Lower leg skin (tissue), 3 donors: ENCODE data around the gene NEURL1.

ENCODE experiments used
- CTCF ChIP-seq, 3 donors: fragments of 450-650 bp; IDR thresholded peaks; one replicate each; pipeline ENCODE4 v1.5.1; 2016; ENCODE audit warnings: antibody characterized with exemption in 3 of 3, mild to moderate bottlenecking in 3 of 3, moderate library complexity in 2 of 3
- POLR2A ChIP-seq, 2 donors: fragments of 450-650 bp; IDR thresholded peaks; one replicate each; pipeline ENCODE4 v1.6.1; 2016 to 2017; ENCODE audit warnings: antibody characterized with exemption in 2 of 2, mild to moderate bottlenecking in 1 of 2, moderate library complexity in 1 of 2

GRCh38 chr10:103633846-103634245 lies 140.3 kb downstream of the NEURL1 start:
- TF ChIP-seq CTCF (IDR thresholded peaks at IDR 0.05) (no peak), POLR2A (IDR thresholded peaks at IDR 0.05) (no peak)
